Stimulated activated CD4-positive, alpha-beta T cell treated with anti-CD3 and anti-CD28 coated beads, Interleukin-12 subunit alpha, Interleukin-12 subunit beta, amount 100 ng/mL, for 48 hours (primary cell): ENCODE measurements around the gene OR13C2.
"Not testable (repeated sequence)": the region's sequence is repeated elsewhere in the genome, so short reads cannot be mapped to it uniquely, and the experiment has no call there.

Experiments
- DNase-seq, 3 donors: peaks; one replicate each; pipeline ENCODE4 v3.0.0-alpha.2; 2020; ENCODE audit warnings: low read depth in 2 of 3, low spot score in 1 of 3

OR13C2 gene

GRCh38 chr9:104605527-104605926 is at the start of gene OR13C2:
Gene OR13C2, minus strand, starts transcription at chr9:104605627. Its CDS starts 0 bp downstream, at chr9:104605627.
- not testable (repeated sequence) for DNase-seq

- DNase-seq = no peak
Observed at GRCh38 chr9:104635456-104635855, 30.0 kb upstream of the OR13C2 start.

- no peak for DNase-seq
Observed at GRCh38 chr9:104633976-104634520, 28.6 kb upstream of the OR13C2 start.

- DNase-seq = not testable (repeated sequence)
Observed at GRCh38 chr9:104625964-104626363, 20.5 kb upstream of the OR13C2 start.

GRCh38 chr9:104618104-104618503 is 12.7 kb upstream of the OR13C2 start, which contains the start of gene OR13C9:
Gene OR13C9, minus strand, starts transcription at chr9:104618204. Its CDS starts 0 bp downstream, at chr9:104618204.
- no peak for DNase-seq

GRCh38 chr9:104617418-104617817 is 12.0 kb upstream of the OR13C2 start:
- DNase-seq = no peak

- DNase-seq = no peak
Observed at GRCh38 chr9:104611213-104611612, 5.8 kb upstream of the OR13C2 start.

- no peak for DNase-seq
Observed at GRCh38 chr9:104608336-104608735, 2.9 kb upstream of the OR13C2 start.

GRCh38 chr9:104606152-104606551 is 725 bp upstream of the OR13C2 start:
- DNase-seq = no peak

GRCh38 chr9:104604801-104605200 is 626 bp downstream of the OR13C2 start:
- DNase-seq = no peak

GRCh38 chr9:104599313-104599712 is 6.1 kb downstream of the OR13C2 start, which contains the start of gene OR13C5:
Gene OR13C5, minus strand, starts transcription at chr9:104599413. Its CDS starts 0 bp downstream, at chr9:104599413.
- DNase-seq = not testable (repeated sequence)

GRCh38 chr9:104598749-104599148 is 6.7 kb downstream of the OR13C2 start:
- DNase-seq = not testable (repeated sequence)

GRCh38 chr9:104589626-104590025 is 15.8 kb downstream of the OR13C2 start:
- DNase-seq = no peak

GRCh38 chr9:104586496-104587180 is 18.8 kb downstream of the OR13C2 start:
- no peak for DNase-seq

GRCh38 chr9:104580562-104580961 is 24.9 kb downstream of the OR13C2 start:
- DNase-seq = no peak

- DNase-seq = no peak
Observed at GRCh38 chr9:104577263-104577662, 28.2 kb downstream of the OR13C2 start.

- no peak for DNase-seq
Observed at GRCh38 chr9:104575456-104575855, 30.0 kb downstream of the OR13C2 start.

- no peak for DNase-seq
Observed at GRCh38 chr9:104572612-104573011, 32.8 kb downstream of the OR13C2 start.

GRCh38 chr9:104568868-104569267 is 36.6 kb downstream of the OR13C2 start, which contains the start of gene OR13C8:
Gene OR13C8, plus strand, starts transcription at chr9:104569168. Its CDS starts 0 bp downstream, at chr9:104569168.
- no peak for DNase-seq

- DNase-seq = no peak
Observed at GRCh38 chr9:104564358-104564757, 41.1 kb downstream of the OR13C2 start.

- DNase-seq = no peak
Observed at GRCh38 chr9:104556830-104557634, 48.4 kb downstream of the OR13C2 start.

GRCh38 chr9:104555521-104555920 is 49.9 kb downstream of the OR13C2 start:
- DNase-seq = no peak
